GM19467 (cell line): Measurements from ENCODE around the gene ANKZF1.

Source experiments
- ATAC-seq: cut with Tn5 transposase; IDR thresholded peaks from one replicate; pipeline ENCODE4 v1.9.1; 2021; ENCODE audit warnings: mild to moderate bottlenecking, moderate library complexity; ENCODE audit not compliant: unreplicated experiment

The ANKZF1 gene

DNA sequence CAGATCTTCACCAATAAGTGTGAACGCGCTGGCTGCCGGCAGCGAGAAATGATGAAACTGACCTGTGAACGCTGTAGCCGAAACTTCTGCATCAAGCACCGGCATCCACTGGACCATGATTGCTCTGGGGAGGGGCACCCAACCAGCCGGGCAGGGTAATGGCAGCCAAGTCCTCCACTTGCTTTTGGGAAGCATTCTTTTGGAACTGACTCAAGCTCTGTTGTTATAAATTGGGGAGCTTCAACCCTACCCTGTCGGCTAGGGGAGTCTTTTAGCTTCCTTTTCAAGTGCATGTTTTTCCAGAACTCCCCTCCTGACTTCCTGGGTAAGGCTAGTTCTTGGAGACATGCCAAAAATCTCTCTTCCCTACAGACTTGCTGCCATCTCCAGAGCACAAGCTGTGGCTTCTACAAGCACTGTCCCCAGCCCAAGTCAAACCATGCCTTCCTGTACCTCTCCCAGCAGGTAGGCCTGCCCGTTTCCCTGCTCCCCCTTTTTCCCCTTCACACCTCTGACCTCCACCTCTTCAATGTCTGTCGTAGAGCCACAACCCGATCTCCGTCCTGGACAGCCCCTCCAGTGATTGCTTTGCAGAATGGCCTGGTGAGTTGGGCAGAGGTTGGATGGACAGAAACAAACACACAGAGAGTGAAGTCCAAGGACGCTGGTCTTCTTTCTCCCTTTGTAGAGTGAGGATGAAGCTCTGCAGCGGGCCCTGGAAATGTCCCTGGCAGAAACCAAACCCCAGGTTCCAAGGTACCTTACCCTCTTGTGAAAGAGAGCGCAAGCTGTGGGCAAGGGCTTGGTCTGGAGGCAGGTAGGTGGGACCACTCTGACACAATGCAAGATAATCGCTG lies 21.5 kb upstream of the ANKZF1 start:
- no peak for ATAC-seq

DNA sequence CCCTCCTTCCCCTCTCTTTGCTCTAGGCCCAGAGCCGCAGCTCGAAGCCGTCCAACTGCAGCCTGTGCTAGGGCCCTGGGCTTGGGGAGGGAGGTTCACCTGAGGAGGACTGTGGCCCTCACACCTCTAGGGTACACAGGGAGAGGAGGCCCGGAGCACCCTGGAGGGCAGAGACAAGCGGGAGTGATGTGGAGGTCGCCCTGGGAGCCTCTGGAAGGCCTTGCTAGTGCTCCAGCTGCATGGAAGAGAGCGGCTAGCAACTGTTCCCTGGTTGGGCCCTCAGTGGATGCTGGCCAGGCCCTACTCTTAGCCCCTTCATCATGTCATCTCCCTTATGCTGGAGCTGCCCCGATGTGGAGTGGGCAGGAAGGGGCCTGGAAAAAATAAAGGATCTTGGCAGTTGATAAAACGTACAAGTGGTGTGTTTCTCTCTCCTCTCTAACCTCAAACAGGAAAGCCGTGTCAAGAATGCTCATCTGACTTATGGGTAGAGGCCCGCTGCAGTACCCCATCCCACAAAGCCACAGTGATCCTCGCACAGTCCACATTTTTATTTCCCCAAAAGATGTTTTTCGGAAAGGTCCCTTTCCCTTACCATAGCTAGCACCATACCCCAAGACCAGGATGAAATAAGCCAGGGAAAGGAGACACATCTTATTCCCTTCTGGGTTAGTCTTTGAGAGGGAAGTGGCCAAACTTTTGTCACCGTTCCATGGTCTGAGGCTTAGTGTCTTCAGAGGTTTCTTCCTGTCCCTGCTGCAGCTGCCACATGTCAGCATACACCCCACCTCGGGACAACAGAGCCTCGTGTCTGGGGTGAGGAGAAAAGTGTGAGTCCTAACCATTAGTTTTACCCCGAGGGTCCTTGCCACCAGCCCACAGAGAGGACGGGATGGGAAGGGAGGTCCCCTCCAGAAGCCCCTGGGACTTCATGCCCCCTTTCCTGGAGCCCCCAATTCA lies 20.1 kb upstream of the ANKZF1 start:
- no peak for ATAC-seq

DNA sequence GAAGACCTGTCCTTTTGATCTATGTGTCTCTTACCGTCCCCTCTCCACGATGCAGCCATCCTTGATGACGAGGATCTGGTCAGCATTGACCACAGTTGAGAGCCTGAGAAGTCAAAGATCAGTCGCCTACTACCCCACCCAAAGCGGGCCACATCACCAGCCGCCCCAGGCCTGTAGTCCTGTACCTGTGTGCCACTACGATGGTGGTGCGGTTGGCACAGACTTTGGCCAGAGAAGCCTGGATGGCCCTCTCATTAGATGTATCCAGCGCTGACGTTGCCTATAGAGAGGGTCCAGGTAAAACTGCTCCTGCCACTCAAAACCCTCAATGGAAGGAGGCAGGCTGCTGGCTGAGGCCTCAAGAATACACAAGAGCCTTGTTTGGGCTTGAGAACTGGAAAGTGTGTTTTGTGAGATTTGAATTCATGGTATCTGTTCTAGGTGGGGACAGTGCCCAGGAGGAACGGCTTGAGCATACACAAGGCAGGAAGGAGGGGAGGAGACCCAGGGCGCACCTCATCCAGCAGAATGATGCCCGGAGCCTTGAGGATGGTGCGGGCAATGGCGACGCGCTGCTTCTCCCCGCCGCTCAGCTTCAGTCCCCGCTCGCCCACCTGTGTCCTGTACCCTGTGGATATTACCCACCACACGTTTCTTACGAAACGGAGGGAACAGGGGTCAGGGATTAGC lies 19.3 kb upstream of the ANKZF1 start:
- ATAC-seq = no peak

DNA sequence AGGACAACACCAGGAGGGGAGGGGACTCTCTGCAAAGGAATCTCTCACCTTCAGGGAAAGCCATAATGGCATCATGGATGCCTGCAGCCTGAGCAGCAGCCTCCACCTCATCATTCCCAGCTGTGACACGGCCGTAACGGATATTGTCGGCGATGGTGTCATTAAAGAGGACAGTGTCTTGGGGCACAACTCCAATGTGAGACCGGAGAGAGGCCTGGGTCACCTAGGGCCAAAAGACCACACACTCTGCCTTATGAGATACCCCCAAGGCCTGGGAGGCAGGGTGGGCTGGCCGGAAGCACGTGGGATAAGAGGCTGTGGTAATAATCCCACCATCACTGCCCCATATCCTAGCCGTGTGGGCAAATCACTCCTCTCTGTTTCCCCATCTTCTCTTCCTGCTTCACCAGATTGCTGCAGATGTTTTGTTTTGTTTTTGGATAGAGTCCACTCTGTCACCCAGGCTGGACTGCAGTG lies 18.7 kb upstream of the ANKZF1 start:
- no peak for ATAC-seq

DNA sequence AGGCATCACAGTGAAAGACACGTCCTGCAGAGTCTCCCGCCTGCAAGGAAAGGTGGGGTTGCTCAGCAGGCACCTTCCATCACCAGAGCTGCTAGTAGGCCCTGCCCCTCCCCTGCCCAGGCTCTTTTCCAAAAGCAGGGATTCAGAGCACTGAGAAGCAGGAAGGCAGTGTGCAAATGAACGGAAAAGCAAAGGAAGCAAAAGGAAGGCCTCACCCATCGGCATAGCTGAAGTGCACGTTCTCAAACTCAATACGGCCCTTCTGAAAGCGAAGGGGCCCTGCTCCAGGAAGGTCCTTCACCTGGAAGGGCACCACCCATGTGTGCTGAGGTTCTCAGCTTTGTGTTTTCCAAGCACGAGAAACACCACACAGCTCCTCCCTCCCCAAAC lies 16.6 kb upstream of the ANKZF1 start:
- no peak for ATAC-seq

DNA sequence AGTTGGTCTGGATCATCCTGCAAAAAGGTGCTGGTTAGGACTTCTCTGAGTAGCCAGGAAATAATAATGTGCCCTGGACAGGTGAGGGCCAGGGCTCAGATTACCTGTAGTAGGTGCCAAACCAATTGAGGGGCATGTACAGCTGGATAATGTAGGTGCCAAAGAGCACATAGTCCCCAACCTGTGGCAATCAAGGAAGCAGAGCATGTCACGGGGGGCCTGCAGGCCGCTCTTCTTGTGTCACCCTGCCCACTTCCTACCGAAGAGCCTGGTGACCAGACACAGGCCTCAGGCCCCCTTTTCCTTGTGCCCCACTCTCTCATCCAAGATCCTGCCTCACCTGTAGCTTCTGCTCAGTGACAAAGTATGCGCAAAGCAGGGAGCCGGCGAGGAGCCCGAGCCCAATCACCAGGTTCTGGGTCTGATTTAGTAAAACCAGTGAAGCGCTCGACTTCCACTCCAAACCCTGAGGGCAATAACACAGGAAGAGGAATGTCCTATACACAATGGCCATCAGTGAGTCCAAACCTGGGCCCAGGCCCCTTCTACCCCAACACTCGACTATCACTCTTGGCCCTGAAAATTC lies 16.0 kb upstream of the ANKZF1 start:
- ATAC-seq = no peak

DNA sequence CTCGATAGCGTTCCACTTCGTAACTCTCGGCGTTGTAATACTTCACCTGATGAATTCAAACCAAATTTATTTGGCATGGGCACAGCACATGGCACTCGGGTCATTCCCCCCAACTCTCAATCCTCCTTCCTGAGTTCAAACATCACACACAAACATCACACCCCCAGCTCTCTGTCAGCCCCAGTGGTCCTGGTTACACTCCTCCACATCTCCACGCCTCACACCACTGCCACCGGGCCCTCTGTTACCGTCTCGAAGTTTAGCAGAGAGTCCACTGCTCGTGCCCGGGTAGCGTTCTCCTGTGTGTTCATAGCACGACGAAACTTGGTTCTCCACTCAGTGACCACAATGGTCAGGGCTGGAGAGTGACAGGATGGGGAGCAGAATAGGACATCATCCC lies 15.5 kb upstream of the ANKZF1 start:
- ATAC-seq = no peak

DNA sequence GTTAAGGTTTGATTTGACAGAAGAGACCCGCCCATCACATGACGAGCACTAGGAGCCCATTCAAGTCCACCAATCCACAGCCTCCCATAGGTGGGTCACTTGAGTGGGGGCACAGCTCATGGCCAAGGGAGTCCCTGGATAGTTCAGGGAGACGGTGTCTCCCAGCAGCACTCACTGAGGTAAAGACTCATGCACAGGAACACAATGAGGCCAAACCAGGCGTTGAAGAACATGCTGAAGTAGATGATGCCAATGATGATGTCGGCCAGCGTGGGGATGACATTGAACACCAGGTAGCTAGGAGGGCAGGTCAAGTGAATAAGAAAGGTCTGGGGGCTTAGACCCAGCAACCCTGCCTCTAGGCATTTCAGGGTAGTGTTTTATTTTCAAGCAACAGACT lies 14.8 kb upstream of the ANKZF1 start:
- no peak for ATAC-seq

DNA sequence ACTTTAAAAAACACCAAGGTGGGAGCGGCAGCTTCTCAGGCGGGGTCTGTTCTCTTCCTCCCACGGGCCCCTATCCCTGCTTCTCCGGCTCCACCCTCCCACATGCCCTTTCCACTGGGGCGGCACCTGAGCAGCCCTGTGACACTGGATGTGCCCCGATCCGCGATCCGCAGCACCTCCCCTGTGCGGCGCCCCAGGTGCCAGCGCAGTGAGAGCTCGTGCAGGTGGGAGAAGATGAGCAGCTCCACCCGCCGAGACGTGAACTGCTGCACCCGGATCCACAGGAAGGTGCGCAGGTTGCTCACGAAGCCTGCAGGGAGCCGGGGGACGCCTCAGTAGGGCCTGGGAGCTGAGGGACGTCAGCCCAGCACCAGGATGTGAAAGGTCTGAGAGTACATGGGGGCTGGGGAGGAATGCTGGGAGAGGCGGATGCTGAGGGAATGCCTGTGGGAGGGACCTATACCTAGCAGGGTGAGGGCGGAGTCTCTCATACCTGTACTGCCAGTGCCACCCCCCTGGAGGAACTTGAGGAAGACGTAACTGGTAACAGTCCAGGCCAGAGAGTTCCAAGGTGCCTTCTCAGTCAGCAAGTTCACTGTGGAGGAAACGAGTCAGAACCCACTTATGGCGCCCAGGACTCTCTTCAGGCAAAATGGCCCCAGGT lies 13.6 kb upstream of the ANKZF1 start:
- ATAC-seq = no peak

DNA sequence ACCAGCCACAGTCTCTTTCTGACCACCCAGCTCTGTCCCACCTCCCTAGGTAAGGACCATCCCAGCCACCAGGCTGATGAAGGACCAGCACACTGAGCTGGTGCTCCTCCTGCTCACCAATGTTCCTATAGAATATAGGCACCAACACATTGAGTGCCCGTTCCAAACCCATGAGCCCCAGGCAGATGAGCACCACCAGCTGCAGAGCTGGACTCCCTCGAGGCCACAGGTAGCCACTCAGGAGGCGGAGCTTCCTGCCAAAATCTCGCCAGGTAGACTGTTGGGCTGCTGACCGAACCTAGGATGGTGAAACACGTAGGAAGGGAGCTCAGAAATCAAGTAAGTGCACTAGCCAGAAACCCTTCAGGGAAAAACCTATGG lies 13.1 kb upstream of the ANKZF1 start:
- ATAC-seq = no peak

DNA sequence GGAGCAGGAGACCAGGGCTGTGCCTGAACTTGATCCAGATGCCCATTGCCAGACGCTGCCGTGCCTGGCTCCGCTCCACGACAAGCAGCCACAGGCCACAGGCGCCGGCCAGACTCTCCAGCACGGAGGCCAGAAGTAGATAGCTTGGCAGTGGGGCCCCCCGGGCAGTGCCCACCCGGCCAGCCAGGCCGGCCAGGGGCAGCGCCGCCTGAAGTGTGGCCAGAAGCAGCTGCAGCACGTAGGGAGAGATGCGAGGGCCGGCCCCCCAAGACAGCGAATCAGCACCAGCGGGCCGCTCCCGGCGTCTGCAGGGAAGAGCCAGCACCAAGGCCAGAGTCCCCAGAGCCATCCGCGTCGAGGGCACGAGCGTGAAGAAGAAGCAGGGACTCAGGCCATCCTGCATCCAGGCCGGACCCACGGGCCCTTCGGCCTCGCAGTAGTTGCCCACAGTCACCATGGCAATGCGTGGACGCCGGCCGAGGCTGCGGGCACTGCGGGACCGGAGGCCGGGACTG lies 11.3 kb upstream of the ANKZF1 start:
- peak; percentile 8 for ATAC-seq

DNA sequence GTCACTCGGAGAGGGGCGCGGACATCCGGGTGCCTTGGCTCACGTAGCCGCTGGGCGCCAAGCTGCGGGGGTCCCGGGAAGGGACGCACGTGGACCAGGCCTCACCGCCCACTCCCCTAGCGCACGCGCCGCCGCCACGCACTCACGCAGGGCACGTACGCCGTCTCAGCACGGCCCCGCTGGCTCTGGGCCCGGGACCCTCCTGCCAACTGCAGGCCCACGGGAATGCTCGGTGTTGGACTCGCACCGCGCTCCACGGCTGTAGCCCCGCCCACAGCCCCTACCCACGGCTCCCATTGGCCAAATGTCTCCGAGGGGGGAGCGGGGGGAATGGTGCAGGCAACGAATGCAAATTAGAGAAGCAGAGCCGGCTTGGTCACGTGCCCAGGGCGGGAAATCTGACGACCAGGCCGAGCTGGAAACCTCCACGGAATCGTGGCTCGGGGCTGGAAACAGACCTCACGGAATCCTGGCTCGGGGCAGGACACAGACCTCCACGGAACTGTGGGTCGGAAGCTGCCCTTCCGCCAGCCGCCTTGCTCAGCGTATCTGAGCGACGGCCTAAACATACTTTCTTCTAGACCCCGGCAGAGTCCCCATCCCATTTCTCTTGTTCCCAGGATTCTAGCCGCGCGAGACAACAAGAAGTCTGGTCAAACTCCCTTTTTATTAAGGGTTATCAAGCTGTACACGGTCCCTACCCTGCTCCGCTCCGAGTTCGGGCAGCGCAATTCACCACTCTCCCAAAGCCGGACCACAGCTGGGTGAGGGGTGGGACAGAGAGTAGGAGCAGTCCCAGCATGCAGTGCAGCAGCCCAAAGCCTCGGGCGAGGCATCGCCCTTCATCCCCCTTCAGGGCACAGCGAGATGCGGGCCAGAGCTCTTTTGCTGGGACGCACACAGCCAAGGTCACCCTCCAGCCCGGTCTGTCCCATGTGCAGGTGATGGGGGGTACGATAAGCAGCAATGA lies 10.6 kb upstream of the ANKZF1 start, which contains the start of gene ABCB6:
Gene ABCB6, minus strand, starts transcription at position 227 of the 970 bp plus-strand sequence. CDS start 285 bp downstream, outside the sequence.
- ATAC-seq = peak; percentile 72

DNA sequence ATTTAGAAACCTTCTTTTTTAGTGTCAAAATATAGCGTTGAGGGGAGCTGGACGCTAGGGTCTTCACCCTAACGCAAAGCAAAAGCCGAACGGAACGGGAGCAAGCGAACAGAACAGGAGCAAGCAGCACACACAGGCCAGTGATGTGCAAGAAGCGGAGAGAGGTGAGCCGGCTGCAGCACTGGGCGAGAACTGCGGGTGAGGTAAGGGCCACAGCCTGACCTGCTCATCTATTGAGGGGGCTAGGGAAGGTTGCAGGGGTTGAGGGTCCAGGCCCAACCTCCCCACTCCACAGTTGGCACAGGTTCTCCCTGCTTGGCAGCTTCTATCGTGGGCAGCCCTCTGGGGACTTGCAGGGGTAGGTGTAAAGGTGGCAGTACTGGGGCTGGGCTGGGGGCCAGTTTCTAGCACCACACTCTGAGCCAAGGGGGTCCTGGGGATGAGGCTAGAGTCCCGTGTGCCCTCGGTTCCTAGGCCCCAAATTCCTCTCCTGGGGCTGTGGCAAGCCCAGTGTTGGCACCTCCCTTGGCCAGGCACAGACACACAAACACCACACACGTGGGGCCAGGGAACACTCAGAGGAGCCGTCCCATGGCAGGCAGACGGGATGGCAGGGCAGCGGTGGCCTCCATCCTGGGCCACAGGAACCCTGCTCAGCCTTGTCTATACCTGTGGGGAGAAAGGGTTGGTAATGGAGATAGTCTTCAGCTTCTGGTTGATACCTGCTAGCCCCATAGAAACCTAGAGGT lies 9.6 kb upstream of the ANKZF1 start:
- no peak for ATAC-seq

DNA sequence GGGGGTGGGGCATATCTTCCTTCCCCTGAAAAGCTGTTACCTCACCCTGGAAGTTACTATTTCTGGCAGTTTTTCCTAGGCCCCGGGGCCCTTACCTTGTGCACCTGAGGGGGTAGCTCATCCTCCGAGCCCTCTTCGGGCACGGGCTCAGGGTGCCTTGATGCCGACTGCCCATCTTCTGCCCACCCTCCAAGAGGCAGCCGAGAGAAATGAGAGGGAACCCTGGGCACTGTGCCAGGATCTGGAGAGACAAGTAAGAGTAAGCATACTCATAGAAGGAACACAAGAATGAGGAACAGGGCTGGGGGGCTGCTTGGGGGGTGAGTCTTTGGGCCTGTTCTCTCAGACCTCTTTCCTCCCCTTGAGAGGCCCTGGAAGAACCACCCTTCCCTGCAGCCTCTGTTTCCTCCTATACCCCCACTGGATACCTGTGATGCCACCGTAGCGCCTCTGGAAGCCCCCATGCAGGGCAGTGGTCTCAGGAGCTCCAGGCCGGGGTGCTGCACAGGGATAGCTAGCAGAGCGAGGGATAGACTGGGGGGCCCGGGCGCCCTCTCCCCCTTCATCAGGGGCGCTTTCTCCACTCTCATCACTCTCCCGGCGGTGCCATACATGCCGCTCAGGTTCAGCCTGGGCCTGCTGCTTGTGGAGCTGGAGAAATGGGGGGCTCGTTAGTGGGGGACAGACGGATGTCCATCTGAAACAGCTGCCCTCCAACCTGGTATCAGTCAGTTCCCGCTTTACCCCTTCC lies 8.8 kb upstream of the ANKZF1 start:
- ATAC-seq = no peak

DNA sequence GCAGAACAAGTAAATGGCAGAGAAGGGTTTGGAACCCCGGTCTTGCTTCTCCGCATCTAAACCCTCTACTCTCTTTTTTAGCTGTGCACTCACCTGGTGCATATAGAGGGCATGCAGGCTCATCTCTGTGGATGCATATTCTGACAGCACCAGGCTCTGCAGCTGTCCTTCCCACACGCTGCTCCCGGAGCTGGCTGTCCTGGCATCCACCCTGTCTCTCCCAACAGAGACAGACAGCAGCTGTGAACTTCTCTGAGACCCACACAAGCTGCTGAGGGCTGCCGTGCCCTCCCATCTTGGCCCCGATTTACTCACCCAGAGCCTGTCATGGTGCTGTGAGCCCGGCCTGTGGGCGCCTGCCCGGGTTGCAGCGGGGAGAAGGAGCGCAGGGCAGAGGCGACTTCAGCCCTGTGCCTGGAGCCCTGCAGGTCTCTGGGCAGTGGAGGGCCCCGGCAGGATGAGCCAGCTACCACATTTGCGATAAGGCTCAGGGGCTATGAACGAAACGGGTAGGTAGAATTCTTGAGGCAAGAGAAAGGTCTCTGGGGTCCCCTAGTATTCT lies 7.6 kb upstream of the ANKZF1 start:
- no peak for ATAC-seq

DNA sequence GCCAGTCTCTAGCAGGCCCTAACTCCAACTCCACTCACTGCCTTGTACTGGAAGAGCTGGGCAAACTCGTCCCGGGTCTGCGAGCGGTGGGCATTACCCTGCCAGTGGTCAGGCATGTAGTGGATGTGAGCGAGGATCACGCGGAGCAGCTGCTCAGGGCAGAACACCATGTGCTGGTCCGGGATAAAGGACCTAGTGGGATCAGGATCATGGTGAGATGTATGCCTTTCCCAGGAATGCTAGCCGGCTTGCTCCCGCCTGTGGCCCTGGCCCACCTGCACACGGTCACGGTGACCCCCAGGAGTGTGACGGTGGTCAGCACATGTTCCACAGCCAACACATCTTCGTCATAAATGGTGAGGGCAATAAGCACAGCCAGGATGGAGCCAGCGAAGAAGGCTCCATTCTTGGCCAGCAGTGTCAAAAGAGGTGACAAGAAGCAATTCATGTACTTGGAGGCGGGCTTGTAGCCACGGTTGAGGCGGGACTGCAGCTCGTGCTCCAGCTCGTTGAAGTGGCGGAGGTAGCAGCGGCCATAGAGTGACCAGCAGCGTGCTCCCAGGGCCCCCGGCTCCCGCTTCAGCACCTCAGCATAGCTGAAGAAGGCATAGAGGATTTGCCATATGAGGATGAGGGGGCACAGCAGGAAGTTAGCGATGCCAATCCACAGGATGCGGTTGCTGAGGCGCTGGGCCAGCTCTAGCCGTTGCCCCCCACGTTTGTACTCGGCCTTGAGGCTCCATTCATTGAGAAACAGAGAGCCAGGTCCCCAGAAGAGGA lies 5.6 kb upstream of the ANKZF1 start:
- ATAC-seq = no peak
